Upper lobe of left lung (tissue), 6 donors: ENCODE measurements around the gene NKX2-3. TPM values are rescaled to one million over a fixed set of nuclear protein-coding genes. Genes with fewer than 3 reads are reported as not detected.

ENCODE experiments used
- ATAC-seq, 2 donors: fragments of 200-7000 bp; cut with Tn5 transposase; one replicate each; pipeline ENCODE4 v1.9.1; 2022; ENCODE audit warnings: mild to moderate bottlenecking in 2 of 2, moderate library complexity in 2 of 2; ENCODE audit not compliant: low FRiP score in 2 of 2
- DNase-seq, 2 donors: peaks; one replicate each; pipeline ENCODE4 v3.0.0-alpha.2; 2019 to 2020
- H3K27ac ChIP-seq, 4 donors: fragments of 200-600 bp; sonication (generic); one replicate each; pipeline ENCODE4 v1.5.1; 2016 to 2019
- H3K27me3 ChIP-seq, 4 donors: fragments of 200-600 bp; sonication (generic); one replicate each; pipeline ENCODE4 v1.5.1; 2017 to 2019
- H3K36me3 ChIP-seq, 4 donors: fragments of 200-600 bp; sonication (generic); one replicate each; pipeline ENCODE4 v1.5.1; 2016 to 2019
- H3K4me1 ChIP-seq, 4 donors: fragments of 200-600 bp; sonication (generic); one replicate each; pipeline ENCODE4 v1.5.1; 2018 to 2019
- H3K4me3 ChIP-seq, 4 donors: fragments of 200-600 bp; sonication (generic); one replicate each; pipeline ENCODE4 v1.5.1; 2017 to 2019; ENCODE audit warnings: mild to moderate bottlenecking in 2 of 4, moderate library complexity in 1 of 4
- H3K9me3 ChIP-seq, 4 donors: fragments of 200-600 bp; sonication (generic); one replicate each; pipeline ENCODE4 v1.5.1; 2018 to 2019
- EP300 ChIP-seq, 4 donors: sonication (generic); formaldehyde crosslinking; IDR thresholded peaks; one replicate each; pipeline ENCODE4 v1.5.1; 2017; ENCODE audit warnings: antibody characterized with exemption in 4 of 4, control low read depth in 2 of 4
- POLR2A ChIP-seq, 4 donors: fragments of 450-650 bp; IDR thresholded peaks; one replicate each; pipeline ENCODE4 v1.5.1; 2016 to 2017; ENCODE audit warnings: antibody characterized with exemption in 4 of 4, mild to moderate bottlenecking in 2 of 4
- POLR2AphosphoS5 ChIP-seq, 2 donors: sonication (generic); formaldehyde crosslinking; IDR thresholded peaks; one replicate each; pipeline ENCODE4 v1.5.1; 2017; ENCODE audit warnings: antibody characterized with exemption in 2 of 2
- WGBS, 2 donors: methylation state at CpG; one replicate each; pipeline ENCODE4 v1.1.5; 2017 to 2018; 5-methylcytosine and 5-hydroxymethylcytosine counted together
- total RNA-seq, 6 donors: library from RNA; depleted of rRNA in 4 of 6; stranded (reverse); fragments of >200 nt in 4 of 6; gene quantifications; one replicate each; pipeline versions ENCODE4 v1.1.0 to v1.2.1, GENCODE V29; 2016 to 2021
- TF ChIP-seq, protein P1 (sequence below), 6 experiments: fragments of 450-650 bp in 4 of 6; fragments of 200-600 bp in 2 of 6; sonication (generic) in 2 of 6; IDR thresholded peaks; one replicate each; pipeline ENCODE4 v1.5.1; 2016 to 2019; ENCODE audit warnings: antibody characterized with exemption in 6 of 6
- donor health status: DM: no; HTN: no; CAD: no; lungs with moderate emphysema.
- donor health status: DM: no; HTN: yes; CAD: no; lungs with severe emphysema.

NKX2-3 gene
- total RNA-seq, 6 donors from 2014 or later = 0.10 to 0.20 TPM; not detected in 4

GRCh38 chr10:99520040-99520846 is 12.5 kb upstream of the NKX2-3 start:
- Histone ChIP-seq H3K36me3 (no peaks in the 10 kb centered on the region), H3K4me1 (peaks cover 15 to 35% (median 19%) of the 10 kb centered on the region in 4 donors), H3K27ac (no peak overlapping the region), H3K27me3 (peaks cover 2 to 55% (median 33%) of the 10 kb centered on the region in 4 donors), H3K4me3 (no peak overlapping the region), H3K9me3 (no peaks in the 10 kb centered on the region)
- ATAC-seq = no peak
- WGBS, 2 donors = 5 to 10% methylated on average over 10 to 48 of the region's 48 CpGs
- peak in 1 of 2 donors; percentile 73 for DNase-seq
- TF ChIP-seq, protein P1, sequence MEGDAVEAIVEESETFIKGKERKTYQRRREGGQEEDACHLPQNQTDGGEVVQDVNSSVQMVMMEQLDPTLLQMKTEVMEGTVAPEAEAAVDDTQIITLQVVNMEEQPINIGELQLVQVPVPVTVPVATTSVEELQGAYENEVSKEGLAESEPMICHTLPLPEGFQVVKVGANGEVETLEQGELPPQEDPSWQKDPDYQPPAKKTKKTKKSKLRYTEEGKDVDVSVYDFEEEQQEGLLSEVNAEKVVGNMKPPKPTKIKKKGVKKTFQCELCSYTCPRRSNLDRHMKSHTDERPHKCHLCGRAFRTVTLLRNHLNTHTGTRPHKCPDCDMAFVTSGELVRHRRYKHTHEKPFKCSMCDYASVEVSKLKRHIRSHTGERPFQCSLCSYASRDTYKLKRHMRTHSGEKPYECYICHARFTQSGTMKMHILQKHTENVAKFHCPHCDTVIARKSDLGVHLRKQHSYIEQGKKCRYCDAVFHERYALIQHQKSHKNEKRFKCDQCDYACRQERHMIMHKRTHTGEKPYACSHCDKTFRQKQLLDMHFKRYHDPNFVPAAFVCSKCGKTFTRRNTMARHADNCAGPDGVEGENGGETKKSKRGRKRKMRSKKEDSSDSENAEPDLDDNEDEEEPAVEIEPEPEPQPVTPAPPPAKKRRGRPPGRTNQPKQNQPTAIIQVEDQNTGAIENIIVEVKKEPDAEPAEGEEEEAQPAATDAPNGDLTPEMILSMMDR (IDR thresholded peaks at IDR 0.05) = no peak
- TF ChIP-seq POLR2AphosphoS5 (IDR thresholded peaks at IDR 0.05) (no peak), EP300 (IDR thresholded peaks at IDR 0.05) (no peak), POLR2A (IDR thresholded peaks at IDR 0.05) (no peak)

- DNase-seq (peak in 1 of 2 donors; percentile 75), ATAC-seq (no peak)
- Histone ChIP-seq H3K36me3 (no peaks in the 10 kb centered on the region), H3K4me3 (no peak overlapping the region), H3K27me3 (peaks cover 2 to 58% (median 36%) of the 10 kb centered on the region in 4 donors), H3K4me1 (peaks cover 15 to 35% (median 19%) of the 10 kb centered on the region in 4 donors), H3K9me3 (peaks cover 0 to 2% (median 0%) of the 10 kb centered on the region in 4 donors), H3K27ac (no peak overlapping the region)
- TF ChIP-seq, protein P1 (IDR thresholded peaks at IDR 0.05) = no peak
- TF ChIP-seq EP300 (IDR thresholded peaks at IDR 0.05) = no peak
- no peak for TF ChIP-seq POLR2AphosphoS5 (IDR thresholded peaks at IDR 0.05)
- TF ChIP-seq POLR2A (IDR thresholded peaks at IDR 0.05) = no peak
- 34 to 57% methylated on average over 27 to 46 of the region's 46 CpGs for WGBS, 2 donors
Observed at GRCh38 chr10:99520847-99521764, 11.6 kb upstream of the NKX2-3 start.

GRCh38 chr10:99521765-99522469 is 10.8 kb upstream of the NKX2-3 start:
- DNase-seq = peak in 1 of 2 donors; percentile 77
- ATAC-seq = no peak
- WGBS, 2 donors = 52 to 60% methylated on average over 34 to 43 of the region's 51 CpGs
- Histone ChIP-seq H3K27ac (no peak overlapping the region), H3K4me1 (peaks cover 15 to 35% (median 19%) of the 10 kb centered on the region in 4 donors), H3K36me3 (no peaks in the 10 kb centered on the region), H3K27me3 (peaks cover 2 to 61% (median 42%) of the 10 kb centered on the region in 4 donors), H3K9me3 (peaks cover 0 to 3% (median 0%) of the 10 kb centered on the region in 4 donors), H3K4me3 (no peak overlapping the region)
- TF ChIP-seq EP300 (IDR thresholded peaks at IDR 0.05) = no peak
- TF ChIP-seq, protein P1 (IDR thresholded peaks at IDR 0.05) = no peak
- no peak for TF ChIP-seq POLR2A (IDR thresholded peaks at IDR 0.05)
- no peak for TF ChIP-seq POLR2AphosphoS5 (IDR thresholded peaks at IDR 0.05)

- H3K27me3 ChIP-seq = peaks cover 2 to 69% (median 50%) of the 10 kb centered on the region in 4 donors
- no peak for TF ChIP-seq EP300 (IDR thresholded peaks at IDR 0.05)
- TF ChIP-seq, protein P1 (IDR thresholded peaks at IDR 0.05) = no peak
- TF ChIP-seq POLR2A (IDR thresholded peaks at IDR 0.05) = no peak
- TF ChIP-seq POLR2AphosphoS5 (IDR thresholded peaks at IDR 0.05) = no peak
- WGBS, 2 donors = 28 to 29% methylated on average over 12 to 34 of the region's 35 CpGs
Observed at GRCh38 chr10:99522470-99523250, 10.1 kb upstream of the NKX2-3 start.

More at GRCh38 chr10:99522470-99523250, 10.1 kb upstream of the NKX2-3 start:
- DNase-seq (peak in 1 of 2 donors; percentile 72), ATAC-seq (no peak)
- Histone ChIP-seq H3K9me3 (peaks cover 0 to 3% (median 0%) of the 10 kb centered on the region in 4 donors), H3K4me3 (peak overlapping the region in 1 of 4 donors; percentile 12), H3K27ac (no peak overlapping the region), H3K4me1 (peaks cover 15 to 40% (median 19%) of the 10 kb centered on the region in 4 donors), H3K36me3 (no peaks in the 10 kb centered on the region)
